K562 (cell line): ENCODE results near the gene F12. TPM values are rescaled to one million over a fixed set of nuclear protein-coding genes. Genes with fewer than 3 reads are reported as not detected.

Experiments used
- ESRRB ChIP-seq: fragments of 250-450 bp; sonication (Bioruptor Pico); IDR thresholded peaks from 2 replicates; pipeline ENCODE4 v1.5.0; 2020; ENCODE audit warnings: mild to moderate bottlenecking, moderate library complexity, borderline replicate concordance
- ETV5 ChIP-seq: sonication (generic); formaldehyde crosslinking; IDR thresholded peaks from 2 replicates; pipeline ENCODE4 v1.4.0; 2020; ENCODE audit warnings: low read depth, mild to moderate bottlenecking, missing genetic modification reagents
- MCM3 ChIP-seq: fragments of 450-650 bp; IDR thresholded peaks from 2 replicates; pipeline ENCODE4 v1.6.1; 2016
- MITF ChIP-seq: IDR thresholded peaks from 2 replicates; pipeline ENCODE4 v1.6.1; 2014; ENCODE audit warnings: antibody characterized with exemption
- MYNN ChIP-seq, 2 experiments: sonication (generic); formaldehyde crosslinking in 1 of 2; IDR thresholded peaks; 2 replicates each; pipeline versions ENCODE4 v1.5.0 to v1.6.1; 2016 to 2020; ENCODE audit warnings: antibody characterized with exemption in 1 of 2, missing genetic modification reagents in 1 of 2
- NFIX ChIP-seq: fragments of 250-450 bp; sonication (Bioruptor Pico); IDR thresholded peaks from 2 replicates; pipeline ENCODE4 v1.4.0; 2020; ENCODE audit warnings: low read depth, mild to moderate bottlenecking, moderate library complexity
- SREBF2 ChIP-seq: sonication (generic); formaldehyde crosslinking; IDR thresholded peaks from 2 replicates; pipeline ENCODE4 v1.4.0; 2020; ENCODE audit warnings: mild to moderate bottlenecking, missing genetic modification reagents
- SRSF1 ChIP-seq: fragments of 200-400 bp; formaldehyde crosslinking; IDR thresholded peaks from 2 replicates; pipeline ENCODE4 v1.6.1; 2017; ENCODE audit warnings: mild to moderate bottlenecking, low read depth, low read length, moderate library complexity
- SRSF3 ChIP-seq: fragments of 200-400 bp; formaldehyde crosslinking; IDR thresholded peaks from 2 replicates; pipeline ENCODE4 v1.6.1; 2016; ENCODE audit warnings: mild to moderate bottlenecking, low read length, moderate library complexity; ENCODE audit not compliant: insufficient read depth
- TBP ChIP-seq: optimal IDR thresholded peaks from 2 replicates; pipeline ENCODE3; 2011; ENCODE audit warnings: low read depth, low read length, improper control_type of control experiment
- THRAP3 ChIP-seq: fragments of 450-650 bp; IDR thresholded peaks from 2 replicates; pipeline ENCODE4 v1.6.1; 2016; ENCODE audit warnings: mild to moderate bottlenecking, inconsistent platforms, borderline replicate concordance
- ZNF282 ChIP-seq: sonication (generic); formaldehyde crosslinking; IDR thresholded peaks from 2 replicates; pipeline ENCODE4 v1.8.1; 2023; ENCODE audit warnings: missing genetic modification reagents
- ZNF589 ChIP-seq: fragments of 200-800 bp; sonication (Bioruptor generic); IDR thresholded peaks from 2 replicates; pipeline ENCODE4 v1.6.1; 2016; ENCODE audit warnings: low read depth, missing genetic modification characterization, missing compliant biosample characterization
- ZNF764 ChIP-seq: fragments of 250-450 bp; sonication (Bioruptor Pico); IDR thresholded peaks from 2 replicates; pipeline ENCODE4 v1.4.0; 2020; ENCODE audit warnings: low read depth, mild to moderate bottlenecking, moderate library complexity
- polyA plus RNA-seq, 8 experiments: library from polyadenylated mRNA; depleted of rRNA in 4 of 8; stranded (reverse) in 5 of 8; unstranded in 3 of 8; fragments of >200 nt; fragmentation: Nextera tagmentation in 2 of 8; fragmentation: Illumina TruSeq in 1 of 8; extraction: Ambion mirVana in 2 of 8; extraction: Trizol in 1 of 8; gene quantifications; 2 replicates each; pipeline versions ENCODE4 v1.2.1 to v1.2.3, GENCODE V29; 2011 to 2014; ENCODE audit warnings: inconsistent platforms in 1 of 8, missing spikeins in 1 of 8
- total RNA-seq, 7 experiments: library from RNA; depleted of rRNA in 6 of 7; stranded (reverse); fragments of >200 nt in 6 of 7; fragmentation: Illumina TruSeq in 2 of 7; extraction: Trizol in 2 of 7; gene quantifications; 2 replicates each; pipeline versions ENCODE4 v1.2.1 to v1.2.3, GENCODE V29; 2011 to 2021; ENCODE audit warnings: low replicate concordance in 1 of 7
- TF ChIP-seq, protein P1 (sequence below): sonication (generic); IDR thresholded peaks from 2 replicates; pipeline ENCODE4 v1.6.1; 2016
- TF ChIP-seq, protein P2 (sequence below), 2 experiments: IDR thresholded peaks in 1 of 2; conservative IDR thresholded peaks in 1 of 2; 2 replicates each; pipeline ENCODE4 v1.6.1; 2016; ENCODE audit warnings: low read depth in 2 of 2, mild to moderate bottlenecking in 1 of 2, missing compliant biosample characterization in 1 of 2, missing genetic modification characterization in 1 of 2, moderate library complexity in 1 of 2
- TF ChIP-seq, protein P3 (sequence below), 3 experiments: fragments of 200-800 bp in 1 of 3; sonication (Bioruptor generic) in 1 of 3; sonication (generic) in 1 of 3; formaldehyde crosslinking in 1 of 3; IDR thresholded peaks; 2 replicates each; pipeline versions ENCODE4 v1.6.1 to v1.8.0; 2016 to 2022; ENCODE audit warnings: mild to moderate bottlenecking in 2 of 3, missing compliant biosample characterization in 2 of 3, missing genetic modification characterization in 2 of 3, missing genetic modification reagents in 1 of 3
- TF ChIP-seq, protein P4 (sequence below): sonication (generic); formaldehyde crosslinking; IDR thresholded peaks from 2 replicates; pipeline ENCODE4 v1.8.0; 2022; ENCODE audit warnings: mild to moderate bottlenecking, missing genetic modification reagents

F12 gene
- total and polyA plus RNA-seq, 9 of the 15 experiments (the other 6 are each of a cell fraction or from before 2014, with no cell fraction given), result 0.59 to 18.3 (median 3.6) TPM

- no peak for TF ChIP-seq SRSF1
- TF ChIP-seq, protein P1, sequence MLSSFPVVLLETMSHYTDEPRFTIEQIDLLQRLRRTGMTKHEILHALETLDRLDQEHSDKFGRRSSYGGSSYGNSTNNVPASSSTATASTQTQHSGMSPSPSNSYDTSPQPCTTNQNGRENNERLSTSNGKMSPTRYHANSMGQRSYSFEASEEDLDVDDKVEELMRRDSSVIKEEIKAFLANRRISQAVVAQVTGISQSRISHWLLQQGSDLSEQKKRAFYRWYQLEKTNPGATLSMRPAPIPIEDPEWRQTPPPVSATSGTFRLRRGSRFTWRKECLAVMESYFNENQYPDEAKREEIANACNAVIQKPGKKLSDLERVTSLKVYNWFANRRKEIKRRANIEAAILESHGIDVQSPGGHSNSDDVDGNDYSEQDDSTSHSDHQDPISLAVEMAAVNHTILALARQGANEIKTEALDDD, result no peak
- TF ChIP-seq ZNF589 (CRISPR knock-in tag), result no peak
- TF ChIP-seq ETV5 (CRISPR knock-in tag), result no peak
- TF ChIP-seq THRAP3, result no peak
- TF ChIP-seq MITF, result peak; percentile 9; the same call in 1 of the 2 replicates
- TF ChIP-seq SREBF2 (CRISPR knock-in tag), result no peak
- no peak for TF ChIP-seq NFIX (CRISPR knock-in tag)
- TF ChIP-seq, protein P2, sequence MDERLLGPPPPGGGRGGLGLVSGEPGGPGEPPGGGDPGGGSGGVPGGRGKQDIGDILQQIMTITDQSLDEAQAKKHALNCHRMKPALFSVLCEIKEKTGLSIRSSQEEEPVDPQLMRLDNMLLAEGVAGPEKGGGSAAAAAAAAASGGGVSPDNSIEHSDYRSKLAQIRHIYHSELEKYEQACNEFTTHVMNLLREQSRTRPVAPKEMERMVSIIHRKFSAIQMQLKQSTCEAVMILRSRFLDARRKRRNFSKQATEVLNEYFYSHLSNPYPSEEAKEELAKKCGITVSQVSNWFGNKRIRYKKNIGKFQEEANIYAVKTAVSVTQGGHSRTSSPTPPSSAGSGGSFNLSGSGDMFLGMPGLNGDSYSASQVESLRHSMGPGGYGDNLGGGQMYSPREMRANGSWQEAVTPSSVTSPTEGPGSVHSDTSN (CRISPR knock-in tag; IDR thresholded peaks at IDR 0.05; ENCODE audit: low read depth), result no peak
- TF ChIP-seq, protein P2 (tag; conservative IDR thresholded peaks at IDR 0.05; ENCODE audit: low read depth), result no peak
- TF ChIP-seq MYNN (IDR thresholded peaks at IDR 0.05), result no peak; the same call in 1 of the 2 replicates
- no peak for TF ChIP-seq MYNN (CRISPR knock-in tag; IDR thresholded peaks at IDR 0.05)
- TF ChIP-seq ZNF282 (CRISPR knock-in tag), result no peak
- no peak; the same call in 1 of the 2 replicates for TF ChIP-seq ESRRB (CRISPR knock-in tag)
- TF ChIP-seq TBP, result no peak
- TF ChIP-seq, protein P3, sequence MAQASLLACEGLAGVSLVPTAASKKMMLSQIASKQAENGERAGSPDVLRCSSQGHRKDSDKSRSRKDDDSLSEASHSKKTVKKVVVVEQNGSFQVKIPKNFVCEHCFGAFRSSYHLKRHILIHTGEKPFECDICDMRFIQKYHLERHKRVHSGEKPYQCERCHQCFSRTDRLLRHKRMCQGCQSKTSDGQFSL (CRISPR knock-in tag; IDR thresholded peaks at IDR 0.05), result no peak; the same call in 1 of the 2 replicates
- TF ChIP-seq, protein P3 (tag; IDR thresholded peaks at IDR 0.05), result peak in 1 of 2 experiments; percentile 60; a peak in 2 of 4 replicates
- no peak for TF ChIP-seq MCM3
- TF ChIP-seq ZNF764 (CRISPR knock-in tag), result 0 out of 2 replicates have a peak, but pooled peaks have one; percentile 8
- TF ChIP-seq, protein P4, sequence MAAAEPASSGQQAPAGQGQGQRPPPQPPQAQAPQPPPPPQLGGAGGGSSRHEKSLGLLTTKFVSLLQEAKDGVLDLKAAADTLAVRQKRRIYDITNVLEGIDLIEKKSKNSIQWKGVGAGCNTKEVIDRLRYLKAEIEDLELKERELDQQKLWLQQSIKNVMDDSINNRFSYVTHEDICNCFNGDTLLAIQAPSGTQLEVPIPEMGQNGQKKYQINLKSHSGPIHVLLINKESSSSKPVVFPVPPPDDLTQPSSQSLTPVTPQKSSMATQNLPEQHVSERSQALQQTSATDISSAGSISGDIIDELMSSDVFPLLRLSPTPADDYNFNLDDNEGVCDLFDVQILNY (CRISPR knock-in tag), result no peak
- no peak for TF ChIP-seq SRSF3
Observed at GRCh38 chr5:177446200-177447065, 37.1 kb upstream of the F12 start, which contains the start of gene PRR7 (continued).
